Activated CD4-positive, alpha-beta T cell treated with anti-CD3 and anti-CD28 coated beads for 24 hours (primary cell): ENCODE measurements around the gene SIMC1.

ENCODE experiments used
- DNase-seq, 2 donors: peaks; one replicate each; pipeline ENCODE4 v3.0.0-alpha.2; 2020; ENCODE audit warnings: low read depth in 2 of 2

SIMC1 gene

DNA sequence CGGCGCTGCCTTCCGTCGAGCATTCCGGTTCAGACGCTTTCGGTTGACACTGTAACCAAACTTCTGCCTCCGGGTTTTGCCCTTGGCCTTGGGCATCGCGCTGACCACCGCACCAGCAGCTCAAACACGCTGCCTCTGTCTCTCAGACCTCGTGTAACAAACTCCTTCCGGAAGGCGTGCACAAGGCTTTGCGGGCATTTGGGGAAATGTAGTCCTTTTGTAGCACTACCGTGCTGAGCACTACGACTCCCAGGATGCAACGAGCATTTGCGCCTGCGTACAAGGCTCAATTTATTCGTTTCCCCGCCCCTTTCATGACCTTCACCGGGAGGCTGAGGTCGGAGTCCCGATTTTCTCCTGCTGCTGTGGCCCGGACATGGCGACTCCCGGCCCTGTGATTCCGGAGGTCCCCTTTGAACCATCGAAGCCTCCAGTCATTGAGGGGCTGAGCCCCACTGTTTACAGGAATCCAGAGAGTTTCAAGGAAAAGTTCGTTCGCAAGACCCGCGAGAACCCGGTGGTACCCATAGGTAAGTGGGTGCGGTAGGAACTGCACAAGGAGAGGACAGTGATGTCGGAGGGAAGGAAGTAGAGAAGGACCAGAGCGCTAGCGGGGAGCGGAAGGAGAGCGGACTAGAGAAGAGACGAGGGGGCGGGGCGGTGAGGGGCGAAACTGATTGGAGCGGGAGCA is 150.4 kb downstream of the SIMC1 start, which contains the start of the genes HIGD2A and NOP16:
Gene HIGD2A (plus strand): TSS at position 308 of the 691 bp plus-strand sequence. CDS start 69 bp downstream, at position 377.
Gene NOP16 (minus strand): TSS at position 155 of the 691 bp plus-strand sequence. CDS start 59 bp downstream, at position 96.
- DNase-seq = peak; percentile 100

DNA sequence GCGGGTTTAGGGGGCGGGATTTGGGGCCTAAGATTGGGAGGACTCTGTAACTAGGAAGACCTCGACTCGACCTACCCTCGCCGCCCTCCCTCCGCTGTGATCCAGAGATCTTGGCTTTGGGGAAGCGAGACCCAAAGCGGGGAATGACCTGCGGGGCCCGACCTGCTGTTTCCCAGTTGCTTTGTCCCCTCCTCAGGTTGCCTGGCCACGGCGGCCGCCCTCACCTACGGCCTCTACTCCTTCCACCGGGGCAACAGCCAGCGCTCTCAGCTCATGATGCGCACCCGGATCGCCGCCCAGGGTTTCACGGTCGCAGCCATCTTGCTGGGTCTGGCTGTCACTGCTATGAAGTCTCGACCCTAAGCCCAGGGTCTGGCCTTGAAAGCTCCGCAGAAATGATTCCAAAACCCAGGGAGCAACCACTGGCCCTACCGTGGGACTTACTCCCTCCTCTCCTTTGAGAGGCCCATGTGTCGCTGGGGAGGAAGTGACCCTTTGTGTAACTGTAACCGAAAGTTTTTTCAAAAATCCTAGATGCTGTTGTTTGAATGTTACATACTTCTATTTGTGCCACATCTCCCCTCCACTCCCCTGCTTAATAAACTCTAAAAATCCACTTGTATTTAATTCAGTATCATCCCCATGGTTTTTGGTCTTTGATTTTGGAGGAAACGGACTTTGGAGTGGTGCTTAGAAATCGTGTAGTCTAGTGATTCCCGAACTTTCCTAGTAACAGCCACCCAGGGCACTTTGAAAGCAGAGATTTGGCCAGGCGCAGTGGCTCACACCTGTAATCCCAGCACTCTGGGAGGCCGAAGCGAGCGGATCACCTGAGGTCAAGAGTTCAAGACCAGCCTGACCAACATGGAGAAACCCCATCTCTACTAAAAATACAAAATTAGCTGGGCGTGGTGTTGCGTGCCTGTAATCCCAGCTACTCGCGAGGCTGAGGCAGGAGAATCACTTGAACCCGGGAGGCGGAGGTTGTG is 151.2 kb downstream of the SIMC1 start:
- no peak for DNase-seq

DNA sequence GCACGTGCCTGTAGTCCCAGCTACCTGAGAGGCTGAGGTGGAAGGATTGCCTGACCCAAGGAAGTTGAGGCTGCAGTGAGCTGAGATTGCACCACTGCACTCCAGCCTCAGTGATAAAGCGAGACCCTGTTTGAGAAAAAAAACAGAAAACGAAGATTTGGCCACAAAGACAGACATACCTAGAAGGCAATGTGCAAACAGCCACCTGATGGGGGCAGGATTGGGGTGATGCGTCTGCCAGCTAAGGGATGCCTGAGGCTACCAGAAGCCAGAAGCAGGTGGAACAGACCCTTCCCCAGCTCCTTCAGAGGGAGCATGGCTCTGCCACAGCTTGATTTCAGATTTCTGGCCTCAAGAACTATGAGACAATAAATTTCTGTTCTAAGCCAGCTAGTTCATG is 153.3 kb downstream of the SIMC1 start:
- no peak for DNase-seq

DNA sequence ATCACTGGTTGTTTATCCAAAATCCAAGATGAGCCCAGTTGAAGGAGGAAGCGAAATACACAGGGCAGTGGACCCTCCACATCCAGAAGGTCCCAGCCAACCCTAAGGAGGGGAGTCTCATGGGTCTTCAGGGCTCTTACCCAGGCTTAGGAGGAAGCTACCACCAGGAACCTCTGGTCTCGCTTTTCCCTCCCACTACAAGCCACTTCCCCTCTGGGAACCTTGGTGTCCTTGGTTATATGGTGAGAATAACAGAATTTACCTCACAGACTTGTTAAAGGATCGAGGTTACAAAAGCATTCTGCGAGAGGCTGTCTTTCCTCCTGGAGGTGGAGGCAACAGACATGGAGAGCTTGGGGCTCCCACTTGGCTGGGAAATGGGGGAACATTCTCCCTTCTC is 153.8 kb downstream of the SIMC1 start:
- no peak for DNase-seq

DNA sequence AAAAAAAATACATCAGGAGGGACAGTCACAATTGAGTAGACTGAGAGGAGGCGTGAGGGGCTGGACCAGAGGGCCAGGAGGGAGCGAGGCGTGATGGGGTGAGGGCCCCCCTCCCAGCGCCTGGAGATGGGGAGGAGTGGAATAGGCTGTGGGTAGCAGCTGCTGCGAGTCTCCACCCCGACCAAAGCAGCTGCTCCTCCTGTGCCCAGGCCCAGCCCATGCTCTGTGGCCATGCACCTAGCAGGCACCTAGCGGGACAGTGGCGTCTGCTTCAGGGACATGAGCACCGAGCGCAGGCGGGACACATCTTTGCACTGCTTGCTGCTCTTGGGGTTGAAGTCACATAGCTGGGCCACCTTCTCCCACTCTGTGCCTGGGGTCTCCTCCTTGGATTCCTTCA is 154.3 kb downstream of the SIMC1 start:
- no peak for DNase-seq

DNA sequence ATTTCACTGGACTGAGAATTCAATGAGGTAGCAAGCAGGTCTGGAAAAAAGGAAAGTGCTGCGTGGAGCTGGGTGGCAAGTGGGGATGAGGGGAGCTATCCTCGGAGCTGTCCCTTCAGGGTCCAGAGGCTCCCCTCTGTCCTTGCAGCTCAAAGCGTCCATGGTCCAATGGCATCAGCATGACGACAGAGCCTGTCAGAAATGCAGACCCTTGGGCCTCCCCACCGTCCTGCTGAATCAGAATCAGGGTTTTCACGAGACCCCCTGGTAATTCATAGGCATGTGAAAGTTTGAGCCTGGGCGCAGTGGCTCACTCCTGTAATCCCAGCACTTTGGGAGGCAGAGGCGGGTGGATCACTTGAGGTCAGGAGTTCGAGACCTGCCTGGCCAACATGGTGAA is 155.9 kb downstream of the SIMC1 start:
- DNase-seq = no peak

DNA sequence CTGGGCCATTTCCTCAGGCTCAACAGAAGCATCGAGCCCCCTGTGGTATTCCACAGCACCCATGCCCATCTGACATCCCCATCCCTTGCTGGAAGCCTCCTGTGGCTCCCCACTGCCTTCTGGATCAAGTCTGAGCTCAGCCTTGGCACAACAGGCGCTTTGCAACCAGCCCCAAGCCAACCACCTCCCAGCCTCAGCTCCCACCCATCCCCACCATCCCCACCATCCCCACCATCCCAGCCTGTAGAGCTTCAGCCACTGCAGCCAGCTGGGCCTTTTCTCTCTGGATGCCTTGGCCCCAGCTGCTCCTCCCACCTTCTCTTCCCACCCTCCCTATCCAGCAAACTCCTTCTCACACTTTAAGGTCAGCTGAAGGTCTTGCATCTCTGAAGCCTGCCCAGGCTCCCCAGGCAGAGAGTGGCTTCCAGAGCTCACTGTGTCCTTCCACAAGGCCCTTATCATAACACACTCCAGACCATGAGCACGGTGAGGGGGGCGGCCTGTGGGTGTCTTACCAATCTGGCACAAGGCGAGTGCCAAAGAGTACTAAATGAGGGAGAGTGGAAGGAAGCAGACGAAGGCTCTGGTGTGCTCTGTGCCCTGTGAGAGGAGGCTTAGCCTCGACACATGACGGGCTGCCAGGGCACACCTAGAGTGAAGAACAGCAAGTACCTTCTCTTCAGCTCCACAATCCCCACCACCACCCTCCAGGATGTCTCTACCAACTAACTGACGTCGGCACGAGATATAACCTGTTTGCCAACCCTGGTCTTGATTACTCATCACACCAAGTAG is 156.9 kb downstream of the SIMC1 start:
- DNase-seq = no peak
